Glutamatergic neuron (in vitro differentiated cells): ENCODE data around the gene THSD7A. TPM values are rescaled to one million over a fixed set of nuclear protein-coding genes. Genes with fewer than 3 reads are reported as not detected.

Experiments used
- DNase-seq: peaks from one replicate; pipeline ENCODE4 v3.0.0; 2022
- H3K27ac Mint-ChIP-seq: one replicate; pipeline ENCODE4 v1.8.0; 2020; ENCODE audit warnings: mild to moderate bottlenecking, mixed read lengths, inconsistent platforms; ENCODE audit not compliant: unreplicated experiment
- H3K27me3 Mint-ChIP-seq: one replicate; pipeline ENCODE4 v1.8.0; 2020; ENCODE audit warnings: mild to moderate bottlenecking, moderate library complexity, mixed read lengths, inconsistent platforms; ENCODE audit not compliant: unreplicated experiment
- H3K36me3 Mint-ChIP-seq: one replicate; pipeline ENCODE4 v1.8.0; 2020; ENCODE audit warnings: mild to moderate bottlenecking, mixed read lengths, inconsistent platforms; ENCODE audit not compliant: unreplicated experiment
- H3K4me1 Mint-ChIP-seq: one replicate; pipeline ENCODE4 v1.8.0; 2020; ENCODE audit warnings: mild to moderate bottlenecking, low read depth, mixed read lengths, inconsistent platforms; ENCODE audit not compliant: unreplicated experiment
- H3K4me3 Mint-ChIP-seq: one replicate; pipeline ENCODE4 v1.8.0; 2020; ENCODE audit warnings: mild to moderate bottlenecking, mixed read lengths, inconsistent platforms; ENCODE audit not compliant: unreplicated experiment
- H3K9me3 Mint-ChIP-seq: one replicate; pipeline ENCODE4 v1.8.0; 2020; ENCODE audit warnings: mild to moderate bottlenecking, moderate library complexity, mixed read lengths, inconsistent platforms; ENCODE audit not compliant: unreplicated experiment
- total RNA-seq: library from RNA; stranded (reverse); fragmentation: NEBNext Ultra II Directional; extraction: Animal tissue kit (Norgen Biotek cat#: 25700); gene quantifications from one replicate; pipeline ENCODE4 v1.2.1, GENCODE V29; 2021; ENCODE audit not compliant: unreplicated experiment
- TF ChIP-seq, protein P1 (sequence below): fragments of 200-600 bp; sonication (generic); IDR thresholded peaks from one replicate; pipeline ENCODE4 v1.5.0; 2021; ENCODE audit not compliant: partially characterized antibody, unreplicated experiment

THSD7A gene
- total RNA-seq, 1 donor from 2014 or later = 211 TPM

DNA sequence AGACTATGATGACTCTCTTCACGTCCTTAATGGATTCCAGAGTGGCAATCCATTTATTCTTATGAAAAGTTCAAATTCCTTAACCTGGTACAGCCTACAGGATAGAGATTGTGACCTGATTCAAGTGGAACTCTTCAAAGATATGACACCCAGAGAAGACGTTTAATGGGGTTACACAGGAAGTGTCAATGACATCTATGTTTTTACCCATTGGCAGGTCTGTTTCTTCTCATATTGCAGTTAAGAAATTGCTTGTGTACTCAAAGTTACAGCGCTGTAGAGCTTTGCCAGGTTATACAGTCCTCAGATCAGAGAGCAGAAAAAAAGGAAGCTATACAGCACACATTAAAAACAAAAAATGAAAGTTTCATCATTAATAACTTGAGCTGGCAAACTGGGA is 367.4 kb downstream of the THSD7A start:
- Mint-ChIP-seq H3K27ac (no peak overlapping the region), H3K9me3 (peaks cover 2% of the 10 kb centered on the region), H3K36me3 (no peaks in the 10 kb centered on the region), H3K27me3 (no peaks in the 10 kb centered on the region), H3K4me3 (no peak overlapping the region), H3K4me1 (no peaks in the 10 kb centered on the region)
- TF ChIP-seq, protein P1, sequence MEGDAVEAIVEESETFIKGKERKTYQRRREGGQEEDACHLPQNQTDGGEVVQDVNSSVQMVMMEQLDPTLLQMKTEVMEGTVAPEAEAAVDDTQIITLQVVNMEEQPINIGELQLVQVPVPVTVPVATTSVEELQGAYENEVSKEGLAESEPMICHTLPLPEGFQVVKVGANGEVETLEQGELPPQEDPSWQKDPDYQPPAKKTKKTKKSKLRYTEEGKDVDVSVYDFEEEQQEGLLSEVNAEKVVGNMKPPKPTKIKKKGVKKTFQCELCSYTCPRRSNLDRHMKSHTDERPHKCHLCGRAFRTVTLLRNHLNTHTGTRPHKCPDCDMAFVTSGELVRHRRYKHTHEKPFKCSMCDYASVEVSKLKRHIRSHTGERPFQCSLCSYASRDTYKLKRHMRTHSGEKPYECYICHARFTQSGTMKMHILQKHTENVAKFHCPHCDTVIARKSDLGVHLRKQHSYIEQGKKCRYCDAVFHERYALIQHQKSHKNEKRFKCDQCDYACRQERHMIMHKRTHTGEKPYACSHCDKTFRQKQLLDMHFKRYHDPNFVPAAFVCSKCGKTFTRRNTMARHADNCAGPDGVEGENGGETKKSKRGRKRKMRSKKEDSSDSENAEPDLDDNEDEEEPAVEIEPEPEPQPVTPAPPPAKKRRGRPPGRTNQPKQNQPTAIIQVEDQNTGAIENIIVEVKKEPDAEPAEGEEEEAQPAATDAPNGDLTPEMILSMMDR = no peak
- no peak for DNase-seq

DNA sequence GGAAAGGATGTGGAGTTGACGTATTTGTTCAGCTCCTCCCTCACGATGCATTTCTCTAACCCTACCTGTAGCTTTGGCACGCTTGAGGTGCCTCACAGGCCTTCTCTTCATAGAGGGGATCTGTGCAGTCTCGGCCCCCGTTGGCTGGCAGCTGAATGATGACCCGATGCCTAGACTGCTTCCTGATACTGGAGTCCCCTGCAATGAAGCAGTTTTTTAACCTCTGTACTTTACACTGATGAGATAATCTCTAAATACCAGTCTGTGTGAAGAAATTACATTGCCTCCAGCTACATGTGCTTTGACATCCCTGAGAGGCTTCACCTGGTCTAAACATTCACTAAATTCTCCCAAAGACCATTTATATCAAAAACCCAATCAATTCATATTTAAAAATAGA is 370.1 kb downstream of the THSD7A start:
- Mint-ChIP-seq H3K27me3 (no peaks in the 10 kb centered on the region), H3K4me3 (no peak overlapping the region), H3K27ac (no peak overlapping the region), H3K9me3 (peaks cover 4% of the 10 kb centered on the region), H3K36me3 (no peaks in the 10 kb centered on the region), H3K4me1 (no peaks in the 10 kb centered on the region)
- no peak for DNase-seq
- TF ChIP-seq, protein P1 = no peak

DNA sequence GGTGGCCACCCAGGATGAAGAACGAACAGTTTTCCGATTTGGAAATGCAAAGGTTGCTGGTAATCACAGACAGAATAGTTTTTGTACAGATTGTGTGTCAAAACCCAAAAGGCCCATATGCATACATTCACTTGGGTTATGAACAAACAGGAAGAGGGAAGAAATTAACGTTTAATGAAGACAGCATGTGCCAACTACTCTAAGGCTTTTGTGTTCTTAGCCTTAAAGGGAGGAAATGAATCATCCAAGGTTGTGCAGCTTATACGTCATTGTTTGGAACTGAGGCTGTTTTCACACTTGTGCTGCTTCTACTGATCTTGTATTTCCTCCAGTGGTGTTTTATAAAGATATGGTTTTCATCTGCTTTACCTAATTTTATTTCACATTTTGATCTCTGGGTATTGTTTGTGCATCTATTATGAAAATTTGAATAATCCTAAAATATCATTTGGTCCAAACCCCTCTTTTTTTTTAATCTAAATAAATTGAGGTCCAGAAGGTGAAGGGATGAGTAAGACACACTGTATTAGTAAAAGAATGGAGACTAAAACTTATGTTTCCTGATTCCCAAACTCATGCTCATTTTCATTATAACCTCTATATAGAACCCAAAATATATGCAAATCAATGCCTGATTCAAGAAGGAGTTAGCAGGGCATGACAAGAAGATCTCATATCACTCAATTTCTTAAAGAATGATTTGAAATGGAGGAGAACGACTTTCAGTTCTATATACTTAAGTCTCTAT is 373.1 kb downstream of the THSD7A start:
- TF ChIP-seq, protein P1 = no peak
- Mint-ChIP-seq H3K4me1 (no peaks in the 10 kb centered on the region), H3K27me3 (no peaks in the 10 kb centered on the region), H3K27ac (no peak overlapping the region), H3K9me3 (peaks cover 6% of the 10 kb centered on the region), H3K4me3 (no peak overlapping the region), H3K36me3 (no peaks in the 10 kb centered on the region)
- DNase-seq = no peak

DNA sequence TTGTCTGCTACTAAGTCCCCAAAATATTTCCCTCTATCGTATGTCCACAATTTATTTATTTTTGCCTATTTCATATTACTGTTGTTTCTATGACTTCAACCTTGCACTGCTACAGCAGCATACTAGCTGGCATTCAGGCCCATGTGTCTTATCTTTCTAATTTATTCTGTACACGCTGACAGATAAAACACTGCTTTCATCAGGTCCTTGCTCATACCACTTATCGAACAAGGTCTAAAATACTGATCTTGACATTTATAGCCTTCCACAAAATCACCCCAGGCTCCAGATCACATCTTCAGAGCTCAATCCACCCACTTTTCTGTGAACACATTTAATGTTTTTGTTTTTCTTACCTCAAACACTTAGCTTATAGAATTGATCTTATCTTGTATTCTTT is 374.6 kb downstream of the THSD7A start:
- no peak for DNase-seq
- TF ChIP-seq, protein P1 = no peak
- no peak overlapping the region for H3K4me3 Mint-ChIP-seq
- no peaks in the 10 kb centered on the region for H3K27me3 Mint-ChIP-seq
- peaks cover 2% of the 10 kb centered on the region for H3K4me1 Mint-ChIP-seq
- H3K9me3 Mint-ChIP-seq = peaks cover 4% of the 10 kb centered on the region
- no peaks in the 10 kb centered on the region for H3K36me3 Mint-ChIP-seq
- no peak overlapping the region for H3K27ac Mint-ChIP-seq

DNA sequence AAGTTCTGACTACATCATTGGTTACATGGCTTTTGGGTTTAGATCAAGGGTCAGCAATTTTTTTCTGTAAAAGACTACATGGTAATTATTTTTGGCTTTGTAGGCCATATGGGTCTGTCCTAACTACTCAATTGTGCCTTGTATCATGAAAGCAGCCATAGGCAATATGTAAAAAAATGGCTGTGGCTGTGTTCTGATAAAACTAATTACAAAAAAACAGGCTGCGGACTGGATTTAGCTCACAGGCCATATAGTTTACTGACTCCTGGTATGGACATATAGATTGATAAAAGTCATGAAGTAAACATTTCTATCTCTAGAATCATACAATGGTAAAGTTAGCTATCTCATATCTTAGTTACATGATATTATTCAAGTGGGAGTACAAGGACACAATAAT is 375.4 kb downstream of the THSD7A start:
- Mint-ChIP-seq H3K4me1 (peaks cover 2% of the 10 kb centered on the region), H3K27me3 (no peaks in the 10 kb centered on the region), H3K27ac (no peak overlapping the region), H3K36me3 (no peaks in the 10 kb centered on the region), H3K4me3 (no peak overlapping the region), H3K9me3 (peaks cover 4% of the 10 kb centered on the region)
- no peak for DNase-seq
- TF ChIP-seq, protein P1 = no peak
